ENCODE results near the gene CPA4. TPM values are rescaled to one million over a fixed set of nuclear protein-coding genes. Genes with fewer than 3 reads are reported as not detected.

Gene CPA4
- total and polyA plus RNA-seq, 4 donors = 0.03 to 0.05 TPM; not detected in 2

DNA sequence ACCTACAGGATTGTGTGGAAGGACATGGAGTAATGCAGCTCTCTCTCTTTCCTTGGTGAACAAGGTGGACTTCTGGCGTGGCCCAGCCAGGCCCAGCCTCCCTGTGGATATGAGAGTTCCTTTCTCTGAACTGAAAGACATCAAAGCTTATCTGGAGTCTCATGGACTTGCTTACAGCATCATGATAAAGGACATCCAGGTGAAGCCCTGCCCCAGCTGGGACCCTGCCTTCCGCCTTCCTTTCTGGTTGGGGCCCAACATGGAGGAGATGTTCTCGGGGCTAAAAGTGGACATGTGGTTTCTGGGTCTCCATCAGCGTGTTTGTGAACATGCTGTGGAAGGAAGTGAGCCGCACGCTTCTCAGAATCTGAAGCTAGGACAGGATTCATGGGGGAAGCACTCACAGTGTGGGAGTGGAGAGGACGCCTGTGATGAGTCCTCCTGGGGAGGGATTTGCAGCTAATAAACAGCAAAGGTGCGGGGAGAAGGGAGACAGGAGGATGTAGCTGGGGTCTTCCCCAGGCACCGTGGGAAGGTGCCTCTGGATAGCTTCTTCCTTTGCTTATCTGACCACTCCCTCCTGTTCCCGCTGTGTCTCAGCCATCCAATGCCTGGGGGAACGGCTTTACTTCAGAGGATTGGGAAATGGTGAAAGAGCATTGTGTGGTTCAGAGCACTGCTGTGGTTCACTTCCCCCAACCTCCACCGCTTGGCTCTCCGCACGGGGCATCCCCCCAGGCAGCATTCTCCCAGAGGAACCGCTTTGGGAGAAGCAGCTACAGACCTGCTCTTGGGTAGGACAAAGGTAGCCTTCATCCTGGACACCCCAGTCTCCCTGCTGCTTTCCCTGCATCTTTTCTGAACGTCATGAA is 57.2 kb downstream of the CPA4 start:
- Histone ChIP-seq H3K9me3 (ENCODE audit: control insufficient read depth in 4 of 4, low read length in 3 of 4) (no peaks in the 10 kb centered on the region), H3K36me3 (ENCODE audit: control insufficient read depth in 4 of 4, insufficient read depth in 3 of 4, low read depth in 1 of 4, low read length in 3 of 4) (no peaks in the 10 kb centered on the region), H3K4me1 (ENCODE audit: control insufficient read depth in 4 of 4, insufficient read depth in 4 of 4, low read length in 3 of 4) (no peaks in the 10 kb centered on the region), H3K27ac (ENCODE audit: low read depth in 1 of 2, low read length in 2 of 2) (no peak overlapping the region), H3K4me3 (ENCODE audit: low read depth in 1 of 3, low read length in 3 of 3) (no peak overlapping the region), H3K27me3 (ENCODE audit: control insufficient read depth in 4 of 4, insufficient read depth in 4 of 4, low read length in 3 of 4) (peaks cover 0 to 5% (median 0%) of the 10 kb centered on the region in 4 donors), H3K9ac (ENCODE audit: low read depth in 1 of 2, low read length in 2 of 2) (no peak overlapping the region)
- DNase-seq (ENCODE audit: low spot score) = no peak
- TF ChIP-seq HNF4G (IDR thresholded peaks at IDR 0.05) = no peak
- TF ChIP-seq FOXA1 (IDR thresholded peaks at IDR 0.05) = no peak
- no peak for TF ChIP-seq JUND (IDR thresholded peaks at IDR 0.05)
- WGBS = 63% methylated on average over 16 of the region's 16 CpGs

DNA sequence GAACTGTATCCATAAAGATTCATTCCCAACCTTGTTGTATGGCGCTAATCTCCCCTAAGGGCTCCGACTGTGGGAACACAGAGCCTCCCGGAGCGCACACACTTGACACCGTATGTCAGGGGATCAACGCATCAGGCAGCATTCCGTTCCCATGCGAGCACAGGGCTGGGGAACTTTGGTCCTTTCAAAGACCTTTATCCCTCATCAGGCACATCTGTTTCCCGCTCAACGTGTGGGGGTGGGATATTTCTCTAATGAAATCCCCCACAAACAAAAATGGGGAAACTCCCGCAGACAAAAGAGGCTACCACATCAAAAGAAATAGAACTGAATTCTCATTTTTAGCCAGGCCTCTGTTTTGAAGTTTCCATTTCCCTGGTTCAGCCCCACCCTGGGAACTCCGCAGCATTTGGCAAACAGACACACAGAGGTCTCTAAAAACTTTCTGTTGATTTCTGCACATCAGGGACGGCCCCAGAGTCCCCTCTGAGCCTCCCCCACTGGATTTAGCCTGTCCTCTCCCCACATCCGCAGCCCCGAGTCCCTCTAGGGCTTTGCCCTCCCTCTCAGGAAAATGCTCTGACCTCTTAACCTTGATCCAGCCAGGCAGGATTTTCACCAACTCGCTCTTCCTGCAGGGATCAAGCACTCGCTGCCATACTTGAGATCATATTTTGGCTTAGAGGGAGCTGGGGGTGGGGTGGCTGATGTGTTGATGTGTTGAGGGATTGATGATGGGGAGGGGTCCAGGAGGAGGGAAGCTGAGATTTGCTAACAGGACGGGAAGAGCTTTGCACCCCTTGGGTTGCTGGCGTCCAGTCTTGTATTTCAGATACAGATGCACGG is 58.2 kb downstream of the CPA4 start:
- H3K27me3 ChIP-seq (ENCODE audit: control insufficient read depth in 4 of 4, insufficient read depth in 4 of 4, low read length in 3 of 4) = peaks cover 0 to 5% (median 0%) of the 10 kb centered on the region in 4 donors

More for the DNA sequence above, 58.2 kb downstream of the CPA4 start:
- Histone ChIP-seq H3K27ac (ENCODE audit: low read depth in 1 of 2, low read length in 2 of 2) (peak overlapping the region in 1 of 2 donors; percentile 31), H3K9ac (ENCODE audit: low read depth in 1 of 2, low read length in 2 of 2) (no peak overlapping the region), H3K4me1 (ENCODE audit: control insufficient read depth in 4 of 4, insufficient read depth in 4 of 4, low read length in 3 of 4) (no peaks in the 10 kb centered on the region), H3K9me3 (ENCODE audit: control insufficient read depth in 4 of 4, low read length in 3 of 4) (no peaks in the 10 kb centered on the region), H3K4me3 (ENCODE audit: low read depth in 1 of 3, low read length in 3 of 3) (no peak overlapping the region), H3K36me3 (ENCODE audit: control insufficient read depth in 4 of 4, insufficient read depth in 3 of 4, low read depth in 1 of 4, low read length in 3 of 4) (no peaks in the 10 kb centered on the region)
- DNase-seq (ENCODE audit: low spot score) = no peak
- WGBS = 45% methylated on average over 20 of the region's 20 CpGs
- peak; percentile 13 for TF ChIP-seq SP1 (IDR thresholded peaks at IDR 0.05)
- TF ChIP-seq RAD21 (IDR thresholded peaks at IDR 0.05) = peak in 1 of 2 donors; percentile 17
- peak; percentile 96 for TF ChIP-seq NR2F2 (IDR thresholded peaks at IDR 0.05)
- peak in 1 of 2 donors; percentile 35 for TF ChIP-seq RXRA (IDR thresholded peaks at IDR 0.05)
- TF ChIP-seq HNF4A (conservative IDR thresholded peaks at IDR 0.05) = no peak
- no peak for TF ChIP-seq YY1 (IDR thresholded peaks at IDR 0.05)
- TF ChIP-seq, protein P1, sequence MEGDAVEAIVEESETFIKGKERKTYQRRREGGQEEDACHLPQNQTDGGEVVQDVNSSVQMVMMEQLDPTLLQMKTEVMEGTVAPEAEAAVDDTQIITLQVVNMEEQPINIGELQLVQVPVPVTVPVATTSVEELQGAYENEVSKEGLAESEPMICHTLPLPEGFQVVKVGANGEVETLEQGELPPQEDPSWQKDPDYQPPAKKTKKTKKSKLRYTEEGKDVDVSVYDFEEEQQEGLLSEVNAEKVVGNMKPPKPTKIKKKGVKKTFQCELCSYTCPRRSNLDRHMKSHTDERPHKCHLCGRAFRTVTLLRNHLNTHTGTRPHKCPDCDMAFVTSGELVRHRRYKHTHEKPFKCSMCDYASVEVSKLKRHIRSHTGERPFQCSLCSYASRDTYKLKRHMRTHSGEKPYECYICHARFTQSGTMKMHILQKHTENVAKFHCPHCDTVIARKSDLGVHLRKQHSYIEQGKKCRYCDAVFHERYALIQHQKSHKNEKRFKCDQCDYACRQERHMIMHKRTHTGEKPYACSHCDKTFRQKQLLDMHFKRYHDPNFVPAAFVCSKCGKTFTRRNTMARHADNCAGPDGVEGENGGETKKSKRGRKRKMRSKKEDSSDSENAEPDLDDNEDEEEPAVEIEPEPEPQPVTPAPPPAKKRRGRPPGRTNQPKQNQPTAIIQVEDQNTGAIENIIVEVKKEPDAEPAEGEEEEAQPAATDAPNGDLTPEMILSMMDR (IDR thresholded peaks at IDR 0.05; ENCODE audit: low read depth, low read length, missing input control) = no peak
- TF ChIP-seq FOXA2 (IDR thresholded peaks at IDR 0.05) = no peak
- TF ChIP-seq, protein P2, sequence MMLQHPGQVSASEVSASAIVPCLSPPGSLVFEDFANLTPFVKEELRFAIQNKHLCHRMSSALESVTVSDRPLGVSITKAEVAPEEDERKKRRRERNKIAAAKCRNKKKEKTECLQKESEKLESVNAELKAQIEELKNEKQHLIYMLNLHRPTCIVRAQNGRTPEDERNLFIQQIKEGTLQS (IDR thresholded peaks at IDR 0.05) = no peak
- TF ChIP-seq JUND (IDR thresholded peaks at IDR 0.05) = no peak
- TF ChIP-seq FOXA1 (IDR thresholded peaks at IDR 0.05) = no peak
- TF ChIP-seq, protein P3, sequence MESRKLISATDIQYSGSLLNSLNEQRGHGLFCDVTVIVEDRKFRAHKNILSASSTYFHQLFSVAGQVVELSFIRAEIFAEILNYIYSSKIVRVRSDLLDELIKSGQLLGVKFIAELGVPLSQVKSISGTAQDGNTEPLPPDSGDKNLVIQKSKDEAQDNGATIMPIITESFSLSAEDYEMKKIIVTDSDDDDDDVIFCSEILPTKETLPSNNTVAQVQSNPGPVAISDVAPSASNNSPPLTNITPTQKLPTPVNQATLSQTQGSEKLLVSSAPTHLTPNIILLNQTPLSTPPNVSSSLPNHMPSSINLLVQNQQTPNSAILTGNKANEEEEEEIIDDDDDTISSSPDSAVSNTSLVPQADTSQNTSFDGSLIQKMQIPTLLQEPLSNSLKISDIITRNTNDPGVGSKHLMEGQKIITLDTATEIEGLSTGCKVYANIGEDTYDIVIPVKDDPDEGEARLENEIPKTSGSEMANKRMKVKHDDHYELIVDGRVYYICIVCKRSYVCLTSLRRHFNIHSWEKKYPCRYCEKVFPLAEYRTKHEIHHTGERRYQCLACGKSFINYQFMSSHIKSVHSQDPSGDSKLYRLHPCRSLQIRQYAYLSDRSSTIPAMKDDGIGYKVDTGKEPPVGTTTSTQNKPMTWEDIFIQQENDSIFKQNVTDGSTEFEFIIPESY (IDR thresholded peaks at IDR 0.05) = no peak
- no peak for TF ChIP-seq GABPA (IDR thresholded peaks at IDR 0.05 in 1 of 2, conservative IDR thresholded peaks at IDR 0.05 in 1 of 2)
- TF ChIP-seq TAF1 (conservative IDR thresholded peaks at IDR 0.05) = no peak

Measured in liver (tissue), 9 donors.